SK-N-SH (cell line): ENCODE results near the gene TRAM2. TPM values are rescaled to one million over a fixed set of nuclear protein-coding genes. Genes with fewer than 3 reads are reported as not detected.

Experiments used
- CTCF ChIA-PET: fragments of 300-600, 350-600 bp; formaldehyde crosslinking; extraction: SDS; loops from one replicate; lab custom pipeline; 2021; lab: Yijun Ruan, JAX
- POLR2A ChIA-PET: fragments of 350-600 bp; sonication (Branson Sonifier 250); formaldehyde crosslinking; extraction: SDS; loops from one replicate; lab custom pipeline; 2020; ENCODE audit warnings: antibody characterized with exemption, inconsistent platforms; lab: Yijun Ruan, JAX
- DNase-seq: peaks from one replicate; pipeline ENCODE4 v3.0.0; 2012
- H2AFZ ChIP-seq: fragments of 200-600 bp; sonication (generic); 2 replicates; pipeline ENCODE4 v1.8.1; 2016; ENCODE audit warnings: antibody characterized with exemption, mild to moderate bottlenecking, low read depth
- H3F3A ChIP-seq: fragments of 200-600 bp; sonication (generic); replicated peaks from 2 replicates; pipeline ENCODE3; 2016; ENCODE audit warnings: antibody characterized with exemption, mild to moderate bottlenecking; ENCODE audit not compliant: insufficient read depth
- H3K27ac ChIP-seq, 2 experiments: fragments of 200-500 bp in 1 of 2; fragments of 200-600 bp in 1 of 2; sonication (Bioruptor generic) in 1 of 2; sonication (generic), shearing (Covaris generic) in 1 of 2; 2 replicates each; pipeline versions ENCODE4 v1.5.1 to v1.6.1; 2014 to 2016; ENCODE audit warnings: low read depth in 2 of 2, inconsistent platforms in 1 of 2, low read length in 1 of 2, mild to moderate bottlenecking in 1 of 2, mixed read lengths in 1 of 2
- H3K27me3 ChIP-seq: fragments of 200-600 bp; sonication (generic), shearing (Covaris generic); 2 replicates; pipeline ENCODE4 v1.6.1; 2016; ENCODE audit warnings: mixed run types; ENCODE audit not compliant: insufficient read depth
- H3K36me3 ChIP-seq, 2 experiments: fragments of 200-500 bp in 1 of 2; fragments of 200-600 bp in 1 of 2; sonication (Bioruptor generic) in 1 of 2; sonication (generic) in 1 of 2; replicated peaks in 1 of 2; 2 replicates each; pipeline versions ENCODE3 to v1.5.1; 2014 to 2016; ENCODE audit warnings: low read length in 1 of 2, mild to moderate bottlenecking in 1 of 2; ENCODE audit not compliant: insufficient read depth in 2 of 2, control insufficient read depth in 1 of 2
- H3K4me1 ChIP-seq, 2 experiments: fragments of 200-500 bp in 1 of 2; fragments of 200-600 bp in 1 of 2; sonication (Bioruptor generic) in 1 of 2; sonication (generic), shearing (Covaris generic) in 1 of 2; 2 replicates each; pipeline versions ENCODE4 v1.5.1 to v1.6.1; 2014 to 2016; ENCODE audit warnings: low read depth in 1 of 2, low read length in 1 of 2, mixed run types in 1 of 2; ENCODE audit not compliant: insufficient read depth in 2 of 2, control insufficient read depth in 1 of 2
- H3K4me2 ChIP-seq: fragments of 200-600 bp; sonication (generic), shearing (Covaris generic); 2 replicates; pipeline ENCODE4 v1.6.1; 2017; ENCODE audit warnings: mixed run types
- H3K4me3 ChIP-seq, 2 experiments: fragments of 200-500 bp in 1 of 2; fragments of 200-600 bp in 1 of 2; sonication (Bioruptor generic) in 1 of 2; sonication (generic), shearing (Covaris generic) in 1 of 2; 2 replicates each; pipeline versions ENCODE4 v1.5.1 to v1.8.1; 2014 to 2016; ENCODE audit warnings: low read depth in 2 of 2, inconsistent platforms in 1 of 2, low read length in 1 of 2, mild to moderate bottlenecking in 1 of 2, mixed read lengths in 1 of 2, moderate library complexity in 1 of 2
- H3K79me2 ChIP-seq: fragments of 200-600 bp; sonication (generic); 2 replicates; pipeline ENCODE4 v1.8.1; 2017; ENCODE audit warnings: mild to moderate bottlenecking; ENCODE audit not compliant: insufficient read depth
- H3K9ac ChIP-seq: fragments of 200-600 bp; sonication (generic); 2 replicates; pipeline ENCODE4 v1.6.1; 2017; ENCODE audit warnings: mixed run types
- H3K9me2 ChIP-seq: fragments of 200-600 bp; sonication (generic); 2 replicates; pipeline ENCODE4 v1.6.1; 2017; ENCODE audit warnings: mixed run types
- H3K9me3 ChIP-seq: fragments of 200-600 bp; sonication (generic); 2 replicates; pipeline ENCODE4 v1.6.1; 2017; ENCODE audit warnings: mixed run types, mild to moderate bottlenecking, moderate library complexity
- H4K20me1 ChIP-seq: fragments of 200-600 bp; sonication (generic); 2 replicates; pipeline ENCODE4 v1.6.1; 2017; ENCODE audit warnings: mild to moderate bottlenecking, mixed run types; ENCODE audit not compliant: insufficient read depth
- EP300 ChIP-seq, 2 experiments: IDR thresholded peaks; 2 replicates each; pipeline versions ENCODE4 v1.4.0 to v1.6.1; 2012; ENCODE audit warnings: borderline replicate concordance in 1 of 2, low read depth in 1 of 2, low read length in 1 of 2
- EZH2phosphoT487 ChIP-seq: fragments of 200-600 bp; sonication (generic); IDR thresholded peaks from 2 replicates; pipeline ENCODE4 v1.6.1; 2017; ENCODE audit warnings: low read depth, mixed run types, mild to moderate bottlenecking, antibody characterized with exemption, moderate library complexity, borderline replicate concordance
- FOXJ3 ChIP-seq: sonication (generic); formaldehyde crosslinking; IDR thresholded peaks from 2 replicates; pipeline ENCODE4 v1.5.1; 2020; ENCODE audit warnings: mild to moderate bottlenecking, missing genetic modification reagents
- FOXM1 ChIP-seq: IDR thresholded peaks from 2 replicates; pipeline ENCODE4 v1.4.0; 2012; ENCODE audit warnings: low read depth, mild to moderate bottlenecking
- JUND ChIP-seq: IDR thresholded peaks from 2 replicates; pipeline ENCODE4 v1.4.0; 2012
- MEF2A ChIP-seq: IDR thresholded peaks from 2 replicates; pipeline ENCODE4 v1.4.0; 2012; ENCODE audit warnings: low read depth, borderline replicate concordance
- MXI1 ChIP-seq: IDR thresholded peaks from 2 replicates; pipeline ENCODE4 v1.6.1; 2012; ENCODE audit warnings: mild to moderate bottlenecking, low read depth, low read length, improper control_type of control experiment
- NFIC ChIP-seq: IDR thresholded peaks from 2 replicates; pipeline ENCODE4 v1.4.0; 2012; ENCODE audit warnings: borderline replicate concordance
- RXRA ChIP-seq: IDR thresholded peaks from 2 replicates; pipeline ENCODE4 v1.4.0; 2012; ENCODE audit warnings: low read depth, mild to moderate bottlenecking, borderline replicate concordance
- SMC3 ChIP-seq: IDR thresholded peaks from 2 replicates; pipeline ENCODE4 v1.6.1; 2012; ENCODE audit warnings: low read depth, low read length, improper control_type of control experiment
- YY1 ChIP-seq: IDR thresholded peaks from 2 replicates; pipeline ENCODE4 v1.4.0; 2012; ENCODE audit warnings: low read depth, mild to moderate bottlenecking
- WGBS: methylation state at CpG from one replicate; pipeline ENCODE4 v1.1.6; 2017; ENCODE audit warnings: low lambda C conversion rate; 5-methylcytosine and 5-hydroxymethylcytosine counted together
- polyA plus RNA-seq, 3 experiments: library from polyadenylated mRNA; depleted of rRNA; stranded (reverse); fragments of >200 nt; gene quantifications; 2 replicates each; pipeline ENCODE4 v1.2.3, GENCODE V29; 2012
- TF ChIP-seq, protein P1 (sequence below): fragments of 200-600 bp; sonication (generic); IDR thresholded peaks from 2 replicates; pipeline ENCODE4 v1.6.1; 2017; ENCODE audit warnings: antibody characterized with exemption, mild to moderate bottlenecking, moderate library complexity
- TF ChIP-seq, protein P2 (sequence below): IDR thresholded peaks from 2 replicates; pipeline ENCODE4 v1.4.0; 2012; ENCODE audit warnings: low read depth
- TF ChIP-seq, protein P3 (sequence below): IDR thresholded peaks from 2 replicates; pipeline ENCODE4; 2012
- TF ChIP-seq, protein P4 (sequence below): IDR thresholded peaks from 2 replicates; pipeline ENCODE4 v1.4.0; 2012; ENCODE audit warnings: low read depth, borderline replicate concordance

Gene TRAM2
- polyA plus RNA-seq, 1 of the 3 experiments (the other 2 are of a cell fraction), result 26.4 TPM

DNA sequence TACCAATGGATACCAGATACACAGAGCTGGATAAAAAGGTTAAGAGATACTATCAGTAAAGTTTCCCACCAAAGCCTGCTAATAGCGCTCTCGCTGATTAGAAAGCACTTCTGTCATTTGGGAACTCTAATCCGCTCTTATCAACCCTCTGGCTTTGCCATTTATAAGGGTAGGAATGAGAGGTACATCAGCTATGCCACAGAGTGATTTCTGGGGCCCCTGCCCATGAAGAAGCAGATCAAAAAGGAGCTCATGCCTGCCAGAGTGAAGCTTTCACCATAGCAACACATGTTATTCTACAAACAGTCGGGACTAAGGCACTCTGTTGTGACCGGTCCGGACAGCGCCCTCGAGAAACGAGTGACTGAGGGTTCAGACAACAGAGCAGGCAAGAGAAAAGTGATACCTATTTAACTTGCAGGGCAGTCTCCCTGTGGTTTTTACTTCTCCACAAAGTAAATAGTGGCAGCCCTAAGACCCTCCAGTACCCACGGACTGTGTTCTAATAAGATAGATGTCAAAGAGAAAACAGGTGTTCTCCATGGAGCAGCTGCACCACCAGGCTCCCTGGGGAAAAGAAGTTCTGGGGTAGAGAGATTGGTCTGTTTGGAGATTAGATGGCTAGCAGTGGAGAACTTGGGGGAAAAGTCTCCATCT lies 5.6 kb downstream of the TRAM2 start (continued):
- TF ChIP-seq, protein P1, sequence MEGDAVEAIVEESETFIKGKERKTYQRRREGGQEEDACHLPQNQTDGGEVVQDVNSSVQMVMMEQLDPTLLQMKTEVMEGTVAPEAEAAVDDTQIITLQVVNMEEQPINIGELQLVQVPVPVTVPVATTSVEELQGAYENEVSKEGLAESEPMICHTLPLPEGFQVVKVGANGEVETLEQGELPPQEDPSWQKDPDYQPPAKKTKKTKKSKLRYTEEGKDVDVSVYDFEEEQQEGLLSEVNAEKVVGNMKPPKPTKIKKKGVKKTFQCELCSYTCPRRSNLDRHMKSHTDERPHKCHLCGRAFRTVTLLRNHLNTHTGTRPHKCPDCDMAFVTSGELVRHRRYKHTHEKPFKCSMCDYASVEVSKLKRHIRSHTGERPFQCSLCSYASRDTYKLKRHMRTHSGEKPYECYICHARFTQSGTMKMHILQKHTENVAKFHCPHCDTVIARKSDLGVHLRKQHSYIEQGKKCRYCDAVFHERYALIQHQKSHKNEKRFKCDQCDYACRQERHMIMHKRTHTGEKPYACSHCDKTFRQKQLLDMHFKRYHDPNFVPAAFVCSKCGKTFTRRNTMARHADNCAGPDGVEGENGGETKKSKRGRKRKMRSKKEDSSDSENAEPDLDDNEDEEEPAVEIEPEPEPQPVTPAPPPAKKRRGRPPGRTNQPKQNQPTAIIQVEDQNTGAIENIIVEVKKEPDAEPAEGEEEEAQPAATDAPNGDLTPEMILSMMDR, result no peak
- peak; percentile 51; the same call in 1 of the 2 replicates for TF ChIP-seq MXI1
- no peak for TF ChIP-seq RXRA
- TF ChIP-seq, protein P2, sequence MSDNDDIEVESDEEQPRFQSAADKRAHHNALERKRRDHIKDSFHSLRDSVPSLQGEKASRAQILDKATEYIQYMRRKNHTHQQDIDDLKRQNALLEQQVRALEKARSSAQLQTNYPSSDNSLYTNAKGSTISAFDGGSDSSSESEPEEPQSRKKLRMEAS, result no peak
- TF ChIP-seq, protein P3, sequence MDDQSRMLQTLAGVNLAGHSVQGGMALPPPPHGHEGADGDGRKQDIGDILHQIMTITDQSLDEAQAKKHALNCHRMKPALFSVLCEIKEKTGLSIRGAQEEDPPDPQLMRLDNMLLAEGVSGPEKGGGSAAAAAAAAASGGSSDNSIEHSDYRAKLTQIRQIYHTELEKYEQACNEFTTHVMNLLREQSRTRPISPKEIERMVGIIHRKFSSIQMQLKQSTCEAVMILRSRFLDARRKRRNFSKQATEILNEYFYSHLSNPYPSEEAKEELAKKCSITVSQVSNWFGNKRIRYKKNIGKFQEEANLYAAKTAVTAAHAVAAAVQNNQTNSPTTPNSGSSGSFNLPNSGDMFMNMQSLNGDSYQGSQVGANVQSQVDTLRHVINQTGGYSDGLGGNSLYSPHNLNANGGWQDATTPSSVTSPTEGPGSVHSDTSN, result no peak
- no peak for TF ChIP-seq SMC3
- TF ChIP-seq MEF2A, result no peak

DNA sequence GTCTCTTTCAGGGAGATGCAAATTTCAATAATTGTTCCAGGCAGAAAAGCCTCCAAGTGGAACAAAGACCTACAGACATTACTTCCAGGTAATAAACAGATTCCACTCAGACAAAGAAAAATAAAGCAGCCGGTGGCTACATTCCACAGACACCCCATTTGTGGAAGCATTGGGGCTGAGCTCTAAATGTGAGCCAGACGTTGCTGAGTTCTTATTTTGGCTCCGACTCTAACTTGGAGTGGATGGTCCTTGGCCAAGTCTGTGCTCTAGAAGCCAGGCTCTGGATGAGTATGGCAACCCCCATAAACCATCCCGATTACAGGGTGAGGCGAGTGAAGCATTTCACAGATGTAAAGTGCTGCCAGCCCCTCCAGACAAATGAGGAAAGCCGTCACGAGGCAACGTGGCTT lies 6.6 kb downstream of the TRAM2 start:
- DNase-seq, result no peak
- H3K27ac ChIP-seq, result peak overlapping the region; percentile 16 to 76; a peak in 3 of 4 replicates
- H3K27me3 ChIP-seq, result no peaks in the 10 kb centered on the region
- H3K4me3 ChIP-seq, result no peak overlapping the region
- no peaks in the 10 kb centered on the region for H3K9me2 ChIP-seq
- ChIA-PET POLR2A (interaction anchor here (0.5 kb wide), 1 partner anchor 152 kb away, joined by 3 read pairs; no protein-coding TSS in a partner anchor), CTCF (interaction anchor here (0.6 to 2.5 kb wide), 6 partner anchors 18 to 137 kb away, joined by 3 to 8 read pairs (median 3); no protein-coding TSS in a partner anchor)
- H3K9ac ChIP-seq, result no peak overlapping the region
- TF ChIP-seq EZH2phosphoT487, result no peak
- TF ChIP-seq FOXM1, result no peak
- no peak for TF ChIP-seq YY1
- TF ChIP-seq, protein P4, sequence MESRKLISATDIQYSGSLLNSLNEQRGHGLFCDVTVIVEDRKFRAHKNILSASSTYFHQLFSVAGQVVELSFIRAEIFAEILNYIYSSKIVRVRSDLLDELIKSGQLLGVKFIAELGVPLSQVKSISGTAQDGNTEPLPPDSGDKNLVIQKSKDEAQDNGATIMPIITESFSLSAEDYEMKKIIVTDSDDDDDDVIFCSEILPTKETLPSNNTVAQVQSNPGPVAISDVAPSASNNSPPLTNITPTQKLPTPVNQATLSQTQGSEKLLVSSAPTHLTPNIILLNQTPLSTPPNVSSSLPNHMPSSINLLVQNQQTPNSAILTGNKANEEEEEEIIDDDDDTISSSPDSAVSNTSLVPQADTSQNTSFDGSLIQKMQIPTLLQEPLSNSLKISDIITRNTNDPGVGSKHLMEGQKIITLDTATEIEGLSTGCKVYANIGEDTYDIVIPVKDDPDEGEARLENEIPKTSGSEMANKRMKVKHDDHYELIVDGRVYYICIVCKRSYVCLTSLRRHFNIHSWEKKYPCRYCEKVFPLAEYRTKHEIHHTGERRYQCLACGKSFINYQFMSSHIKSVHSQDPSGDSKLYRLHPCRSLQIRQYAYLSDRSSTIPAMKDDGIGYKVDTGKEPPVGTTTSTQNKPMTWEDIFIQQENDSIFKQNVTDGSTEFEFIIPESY, result no peak
- TF ChIP-seq FOXJ3 (CRISPR knock-in tag), result no peak
- TF ChIP-seq EP300 (IDR thresholded peaks at IDR 0.05; ENCODE audit: borderline replicate concordance in 1 of 2, low read depth in 1 of 2, low read length in 1 of 2), result no peak
- 0 out of 2 replicates have a peak, but pooled peaks have one; percentile 8 for TF ChIP-seq NFIC
- TF ChIP-seq JUND, result no peak
- H3K79me2 ChIP-seq, result peaks cover 100% of the 10 kb centered on the region
- H3F3A ChIP-seq, result peaks cover 16% of the 10 kb centered on the region
- peaks cover 6 to 10% of the 10 kb centered on the region in 2 experiments for H3K36me3 ChIP-seq
- H4K20me1 ChIP-seq, result peaks cover 69% of the 10 kb centered on the region
- no peak overlapping the region for H2AFZ ChIP-seq
- H3K4me1 ChIP-seq, result peaks cover 41 to 62% of the 10 kb centered on the region in 2 experiments
- no peaks in the 10 kb centered on the region for H3K9me3 ChIP-seq
- H3K4me2 ChIP-seq, result no peak overlapping the region
- 60% methylated on average over 7 of the region's 8 CpGs for WGBS
